WERI-Rb-1 (cell line): ENCODE data around the gene TMEM30B.
A peak's percentile ranks its signal among the peaks of the same experiment; 100 is the strongest.

Experiments
- DNase-seq: peaks from one replicate; pipeline ENCODE4 v3.0.0-alpha.2; 2020
- H3K27ac ChIP-seq: fragments of 250-450 bp; sonication (Bioruptor Pico); 2 replicates; pipeline ENCODE4 v1.5.1; 2020; ENCODE audit warnings: mild to moderate bottlenecking, moderate library complexity
- H3K27me3 ChIP-seq: fragments of 250-450 bp; sonication (Bioruptor Pico); 2 replicates; pipeline ENCODE4 v1.5.1; 2021; ENCODE audit warnings: mild to moderate bottlenecking, low read depth, moderate library complexity; ENCODE audit not compliant: insufficient read depth, severe bottlenecking
- H3K36me3 ChIP-seq: fragments of 250-450 bp; sonication (Bioruptor Pico); 2 replicates; pipeline ENCODE4 v1.5.1; 2020; ENCODE audit warnings: mild to moderate bottlenecking, moderate library complexity
- H3K4me3 ChIP-seq: 2 replicates; pipeline ENCODE4 v1.5.1; 2011; ENCODE audit warnings: low read depth, mild to moderate bottlenecking, control low read depth, low read length
- H3K9me3 ChIP-seq: fragments of 250-450 bp; sonication (Bioruptor Pico); 2 replicates; pipeline ENCODE4 v1.5.1; 2021; ENCODE audit warnings: mild to moderate bottlenecking, moderate library complexity; ENCODE audit not compliant: severe bottlenecking
- CTCF ChIP-seq: IDR thresholded peaks from 2 replicates; pipeline ENCODE4 v1.5.1; 2011; ENCODE audit warnings: low read depth, mild to moderate bottlenecking, control low read depth, inconsistent platforms, low read length

TMEM30B gene

GRCh38 chr14:61296719-61297502, 15.8 kb upstream of the TMEM30B start:
- H3K4me3 ChIP-seq, result no peak overlapping the region
- H3K9me3 ChIP-seq, result no peaks in the 10 kb centered on the region
- no peaks in the 10 kb centered on the region for H3K36me3 ChIP-seq
- no peaks in the 10 kb centered on the region for H3K27me3 ChIP-seq
- TF ChIP-seq CTCF, result peak; percentile 40; the same call in 1 of the 2 replicates
- DNase-seq, result no peak
- H3K27ac ChIP-seq, result no peak overlapping the region; the same call in 1 of the 2 replicates

GRCh38 chr14:61296151-61296550, 15.0 kb upstream of the TMEM30B start:
- TF ChIP-seq CTCF, result no peak
- DNase-seq, result no peak
- Histone ChIP-seq H3K36me3 (no peaks in the 10 kb centered on the region), H3K27me3 (no peaks in the 10 kb centered on the region), H3K4me3 (peak overlapping the region; percentile 8; the same call in 1 of the 2 replicates), H3K9me3 (no peaks in the 10 kb centered on the region), H3K27ac (no peak overlapping the region; the same call in 1 of the 2 replicates)

GRCh38 chr14:61290701-61291100, 9.6 kb upstream of the TMEM30B start:
- Histone ChIP-seq H3K27me3 (no peaks in the 10 kb centered on the region), H3K9me3 (no peaks in the 10 kb centered on the region), H3K27ac (peak overlapping the region; percentile 71), H3K36me3 (no peaks in the 10 kb centered on the region), H3K4me3 (no peak overlapping the region)
- TF ChIP-seq CTCF, result no peak
- peak; percentile 60 for DNase-seq

GRCh38 chr14:61288720-61289119, 7.6 kb upstream of the TMEM30B start:
- no peak for TF ChIP-seq CTCF
- no peaks in the 10 kb centered on the region for H3K27me3 ChIP-seq
- H3K27ac ChIP-seq, result no peak overlapping the region
- no peaks in the 10 kb centered on the region for H3K9me3 ChIP-seq
- H3K4me3 ChIP-seq, result no peak overlapping the region
- H3K36me3 ChIP-seq, result no peaks in the 10 kb centered on the region
- no peak for DNase-seq

GRCh38 chr14:61288228-61288627, 7.1 kb upstream of the TMEM30B start:
- no peak for TF ChIP-seq CTCF
- Histone ChIP-seq H3K4me3 (no peak overlapping the region), H3K27ac (no peak overlapping the region), H3K36me3 (no peaks in the 10 kb centered on the region), H3K27me3 (no peaks in the 10 kb centered on the region), H3K9me3 (no peaks in the 10 kb centered on the region)
- DNase-seq, result no peak

- TF ChIP-seq CTCF, result no peak
- no peak for DNase-seq
- Histone ChIP-seq H3K9me3 (no peaks in the 10 kb centered on the region), H3K27me3 (no peaks in the 10 kb centered on the region), H3K36me3 (no peaks in the 10 kb centered on the region), H3K4me3 (no peak overlapping the region), H3K27ac (no peak overlapping the region)
Observed at GRCh38 chr14:61287196-61287595, 6.1 kb upstream of the TMEM30B start.
